Transverse colon (tissue), 4 donors: ENCODE results near the gene PRKG1. TPM values are rescaled to one million over a fixed set of nuclear protein-coding genes. Genes with fewer than 3 reads are reported as not detected.
"Not testable (repeated sequence)": the region's sequence is repeated elsewhere in the genome, so short reads cannot be mapped to it uniquely, and the experiment has no call there.

Experiments used
- DNase-seq: peaks from one replicate; pipeline ENCODE4 v3.0.0-alpha.2; 2019
- H3K27ac ChIP-seq, 4 donors: fragments of 200-600 bp; sonication (generic); 2 replicates each; pipeline ENCODE4 v1.5.1; 2016 to 2018; ENCODE audit warnings: inconsistent platforms in 4 of 4
- H3K27me3 ChIP-seq: fragments of 200-600 bp; sonication (generic); 2 replicates; pipeline ENCODE4 v1.5.1; 2017; ENCODE audit warnings: inconsistent platforms
- H3K36me3 ChIP-seq, 4 donors: fragments of 200-600 bp; sonication (generic); 2 replicates each; pipeline ENCODE4 v1.5.1; 2017 to 2019; ENCODE audit warnings: inconsistent platforms in 4 of 4
- H3K4me1 ChIP-seq, 4 donors: fragments of 200-600 bp; sonication (generic); 2 replicates each; pipeline ENCODE4 v1.5.1; 2017 to 2020; ENCODE audit warnings: inconsistent platforms in 4 of 4
- H3K4me3 ChIP-seq, 4 donors: fragments of 200-600 bp; sonication (generic); 1 replicate in 1 of 4; 2 replicates in 3 of 4; pipeline versions ENCODE4 v1.5.1 to v1.6.1; 2017 to 2019; ENCODE audit warnings: inconsistent platforms in 4 of 4
- H3K9me3 ChIP-seq, 2 donors: fragments of 200-600 bp; sonication (generic); 2 replicates each; pipeline ENCODE4 v1.5.1; 2017 to 2019; ENCODE audit warnings: inconsistent platforms in 2 of 2
- CTCF ChIP-seq, 5 experiments: fragments of 200-600 bp in 3 of 5; fragments of 450-650 bp in 2 of 5; sonication (generic) in 3 of 5; IDR thresholded peaks; 1 replicate in 2 of 5; 2 replicates in 3 of 5; pipeline ENCODE4 v1.5.1; 2016 to 2017; ENCODE audit warnings: antibody characterized with exemption in 5 of 5, inconsistent platforms in 3 of 5, mild to moderate bottlenecking in 2 of 5, moderate library complexity in 1 of 5
- EP300 ChIP-seq: sonication (generic); formaldehyde crosslinking; IDR thresholded peaks from one replicate; pipeline ENCODE4 v1.6.1; 2017; ENCODE audit warnings: antibody characterized with exemption, low read depth
- POLR2A ChIP-seq: fragments of 450-650 bp; IDR thresholded peaks from one replicate; pipeline ENCODE4 v1.6.1; 2016; ENCODE audit warnings: antibody characterized with exemption, mild to moderate bottlenecking, moderate library complexity
- POLR2AphosphoS5 ChIP-seq, 3 donors: sonication (generic); formaldehyde crosslinking; IDR thresholded peaks; one replicate each; pipeline ENCODE4 v1.6.1; 2016; ENCODE audit warnings: antibody characterized with exemption in 3 of 3
- WGBS, 2 donors: methylation state at CpG; one replicate each; pipeline ENCODE4 v1.1.5; 2018; ENCODE audit warnings: low coverage in 1 of 2; 5-methylcytosine and 5-hydroxymethylcytosine counted together
- in situ Hi-C, 4 donors: fragments of 200-750 bp; cut with MboI; loops; one replicate each; pipeline versions ENCODE4 v1.15.0 to v1.15.1; 2017; ENCODE audit warnings: low sequenced_read_pairs in 3 of 4, low pct_ligation_motif_present in 1 of 4, low pct_unique_long_range_greater_than_20kb in 1 of 4
- intact Hi-C: fragments of 100-400 bp; cut with DNase I; formaldehyde crosslinking; loops from one replicate; pipeline ENCODE4 v1.15.1; 2023; ENCODE audit warnings: low total_unique reads
- total RNA-seq, 4 donors: library from RNA; depleted of rRNA; stranded (reverse); fragments of >200 nt; gene quantifications; one replicate each; pipeline ENCODE4 v1.1.0, GENCODE V29; 2016

The PRKG1 gene
- total RNA-seq, 4 donors from 2014 or later, result 17.6 to 30.6 (median 26.9) TPM

- H3K4me3 ChIP-seq, result no peak overlapping the region
- H3K9me3 ChIP-seq, result no peaks in the 10 kb centered on the region
- peaks cover 0 to 2% (median 0%) of the 10 kb centered on the region in 4 donors for H3K4me1 ChIP-seq
- in situ Hi-C loops, result no loop called here
- intact Hi-C loops, result no loop called here
- no peaks in the 10 kb centered on the region for H3K27me3 ChIP-seq
- no peak for DNase-seq
- TF ChIP-seq POLR2A, result no peak
- TF ChIP-seq EP300, result no peak
- no peak for TF ChIP-seq CTCF (IDR thresholded peaks at IDR 0.05)
- TF ChIP-seq POLR2AphosphoS5 (IDR thresholded peaks at IDR 0.05), result no peak
- no peaks in the 10 kb centered on the region for H3K36me3 ChIP-seq
- 94 to 100% methylated on average over 2 of the region's 2 CpGs for WGBS, 2 donors
- H3K27ac ChIP-seq, result no peak overlapping the region
Observed at GRCh38 chr10:51260376-51260775, 186.1 kb downstream of the PRKG1 start.

GRCh38 chr10:51266496-51266895 lies 192.2 kb downstream of the PRKG1 start:
- H3K9me3 ChIP-seq, result no peaks in the 10 kb centered on the region
- DNase-seq, result no peak
- H3K4me1 ChIP-seq, result no peaks in the 10 kb centered on the region
- 80 to 84% methylated on average over 3 of the region's 3 CpGs for WGBS, 2 donors
- TF ChIP-seq EP300 (no peak), CTCF (IDR thresholded peaks at IDR 0.05) (no peak), POLR2A (no peak), POLR2AphosphoS5 (IDR thresholded peaks at IDR 0.05) (no peak)
- H3K27me3 ChIP-seq, result no peaks in the 10 kb centered on the region
- H3K4me3 ChIP-seq, result no peak overlapping the region
- intact Hi-C loops, result no loop called here
- no peak overlapping the region for H3K27ac ChIP-seq
- H3K36me3 ChIP-seq, result no peaks in the 10 kb centered on the region
- in situ Hi-C loops, result no loop called here

GRCh38 chr10:51267980-51268570 lies 193.8 kb downstream of the PRKG1 start:
- H3K36me3 ChIP-seq, H3K4me1 ChIP-seq, H3K4me3 ChIP-seq, H3K27ac ChIP-seq, DNase-seq, intact Hi-C loops, H3K27me3 ChIP-seq, H3K9me3 ChIP-seq, in situ Hi-C loops: not testable (repeated sequence)
- 90 to 96% methylated on average over 5 to 8 of the region's 8 CpGs for WGBS, 2 donors

- no peaks in the 10 kb centered on the region for H3K36me3 ChIP-seq
- TF ChIP-seq EP300 (no peak), POLR2A (no peak)
- H3K4me1 ChIP-seq, result no peaks in the 10 kb centered on the region
- in situ Hi-C loops, result no loop called here
- H3K4me3 ChIP-seq, result no peak overlapping the region
- intact Hi-C loops, result no loop called here
- no peaks in the 10 kb centered on the region for H3K9me3 ChIP-seq
- DNase-seq, result no peak
- no peak overlapping the region for H3K27ac ChIP-seq
- H3K27me3 ChIP-seq, result no peaks in the 10 kb centered on the region
Observed at GRCh38 chr10:51269821-51270220, 195.5 kb downstream of the PRKG1 start.

GRCh38 chr10:51270936-51271530 lies 196.7 kb downstream of the PRKG1 start:
- no peak for TF ChIP-seq POLR2AphosphoS5 (IDR thresholded peaks at IDR 0.05)
- no peak for DNase-seq
- Histone ChIP-seq H3K4me1 (no peaks in the 10 kb centered on the region), H3K4me3 (no peak overlapping the region), H3K36me3 (no peaks in the 10 kb centered on the region), H3K27me3 (no peaks in the 10 kb centered on the region), H3K9me3 (no peaks in the 10 kb centered on the region), H3K27ac (no peak overlapping the region)
- intact Hi-C loops, result no loop called here
- in situ Hi-C loops, result no loop called here
- WGBS, 2 donors, result 77 to 80% methylated on average over 2 of the region's 2 CpGs

- intact Hi-C loops, result not testable (repeated sequence)
Observed at GRCh38 chr10:51272099-51272498, 197.8 kb downstream of the PRKG1 start.

More at GRCh38 chr10:51272099-51272498, 197.8 kb downstream of the PRKG1 start:
- H3K27me3 ChIP-seq, in situ Hi-C loops, H3K36me3 ChIP-seq, H3K4me1 ChIP-seq, H3K9me3 ChIP-seq, H3K4me3 ChIP-seq, DNase-seq, H3K27ac ChIP-seq: not testable (repeated sequence)
- WGBS, 2 donors, result 58 to 83% methylated on average over 1 to 2 of the region's 2 CpGs
